GM11168 (cell line): ENCODE measurements around the gene PAPOLG.

Experiments used
- in situ Hi-C: fragments of 300-500 bp; cut with MboI; formaldehyde crosslinking; loops from one replicate; pipeline ENCODE4 v1.12.0; 2022; ENCODE audit warnings: low sequenced_read_pairs; ENCODE audit not compliant: unreplicated experiment

Gene PAPOLG

DNA sequence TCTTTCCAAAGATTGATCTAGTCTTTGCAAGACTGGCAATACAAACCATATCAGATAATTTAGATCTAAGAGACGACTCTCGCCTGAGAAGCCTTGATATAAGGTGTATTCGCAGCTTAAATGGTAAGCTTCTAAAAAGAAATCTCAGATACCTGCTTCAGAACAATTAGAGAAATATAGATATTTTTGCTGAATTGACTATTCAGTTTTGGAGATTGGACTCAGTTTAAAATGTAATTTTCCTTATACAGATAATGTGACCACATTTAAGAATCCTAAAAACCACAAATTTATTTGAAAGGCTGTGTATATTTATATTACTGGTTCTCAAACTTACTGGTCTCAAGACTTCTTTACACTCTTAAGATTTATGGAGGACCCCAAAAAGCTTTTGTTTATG, 15.4 kb downstream of the PAPOLG start:
- in situ Hi-C loops: no loop called here

DNA sequence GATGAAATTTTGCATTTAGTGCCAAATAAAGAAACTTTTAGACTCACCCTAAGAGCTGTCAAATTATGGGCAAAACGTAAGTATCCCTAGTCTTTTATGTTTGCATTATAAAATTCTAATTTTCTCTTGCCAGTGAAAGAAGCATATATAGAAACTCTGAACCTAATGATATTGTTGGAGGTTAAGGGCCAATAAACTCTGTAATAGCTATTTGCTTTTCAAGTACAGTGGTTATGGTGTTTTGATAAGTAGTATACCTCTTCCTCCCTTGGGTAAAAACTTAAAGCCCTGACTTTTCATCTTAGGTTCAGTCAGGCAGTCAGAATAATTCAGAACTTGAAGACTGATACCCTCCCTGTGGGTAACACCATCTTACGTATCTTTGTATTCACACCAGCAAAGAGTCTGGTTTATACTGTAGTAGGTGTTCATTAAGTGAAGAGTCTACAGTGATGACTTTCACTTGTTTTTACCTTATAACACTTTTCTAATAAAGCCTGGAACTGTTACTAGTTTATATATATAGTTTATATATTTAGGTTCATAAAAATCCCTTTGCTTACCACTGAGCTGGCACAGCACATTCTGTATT, 19.1 kb downstream of the PAPOLG start:
- in situ Hi-C loops: no loop called here

DNA sequence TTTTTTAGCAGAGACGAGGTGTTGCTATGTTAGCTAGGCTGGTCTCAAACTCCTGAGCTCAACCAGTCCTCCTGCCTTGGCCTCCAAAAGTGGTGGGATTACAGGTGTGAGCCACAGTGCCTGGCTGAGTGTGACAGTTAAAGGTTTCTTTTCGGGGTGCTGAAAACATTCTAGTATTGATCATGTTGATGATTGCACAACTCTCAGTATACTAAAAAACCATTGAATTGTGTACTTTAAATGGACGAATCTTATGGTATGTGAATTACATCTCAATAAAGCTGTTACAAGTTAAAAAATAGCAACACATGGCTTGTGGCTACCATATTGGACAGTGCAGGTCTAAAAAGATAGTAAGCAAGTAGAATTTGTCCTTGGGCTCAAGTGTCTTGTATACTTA, 22.3 kb downstream of the PAPOLG start:
- in situ Hi-C loops: no loop called here

DNA sequence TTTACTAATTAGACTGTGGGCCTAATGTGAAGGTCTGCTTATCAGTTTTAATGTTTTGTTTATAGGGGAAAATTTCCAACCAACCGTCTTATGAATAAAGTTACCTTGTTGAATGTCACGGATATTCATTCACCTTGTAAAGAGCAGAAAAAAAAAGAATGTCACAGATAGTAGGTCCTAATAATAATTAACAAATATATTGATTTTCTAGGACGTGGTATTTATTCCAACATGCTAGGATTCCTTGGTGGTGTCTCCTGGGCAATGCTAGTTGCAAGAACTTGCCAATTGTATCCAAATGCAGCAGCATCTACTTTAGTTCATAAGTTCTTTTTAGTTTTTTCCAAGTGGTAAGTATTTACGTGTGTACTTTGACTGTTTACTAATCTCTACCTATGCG, 23.4 kb downstream of the PAPOLG start:
- in situ Hi-C loops: no loop called here

DNA sequence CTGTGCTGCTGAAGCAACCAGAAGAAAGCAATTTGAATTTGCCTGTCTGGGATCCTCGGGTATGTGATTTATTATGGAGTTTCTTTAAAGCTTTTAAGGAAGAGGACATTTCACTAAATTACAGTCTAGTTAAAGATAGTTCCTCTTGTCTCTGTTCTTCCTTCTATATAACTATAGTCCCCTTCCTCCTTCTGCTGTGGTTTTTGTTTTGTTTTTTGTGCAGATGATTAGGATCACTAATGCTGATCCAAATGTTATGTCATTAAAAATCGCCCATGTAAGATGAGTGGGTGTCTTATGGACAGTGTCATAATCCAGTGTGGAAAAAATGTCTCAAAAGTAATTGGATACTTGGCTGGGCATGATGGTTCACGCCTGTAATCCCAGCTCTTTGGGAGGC, 24.7 kb downstream of the PAPOLG start:
- in situ Hi-C loops: no loop called here

DNA sequence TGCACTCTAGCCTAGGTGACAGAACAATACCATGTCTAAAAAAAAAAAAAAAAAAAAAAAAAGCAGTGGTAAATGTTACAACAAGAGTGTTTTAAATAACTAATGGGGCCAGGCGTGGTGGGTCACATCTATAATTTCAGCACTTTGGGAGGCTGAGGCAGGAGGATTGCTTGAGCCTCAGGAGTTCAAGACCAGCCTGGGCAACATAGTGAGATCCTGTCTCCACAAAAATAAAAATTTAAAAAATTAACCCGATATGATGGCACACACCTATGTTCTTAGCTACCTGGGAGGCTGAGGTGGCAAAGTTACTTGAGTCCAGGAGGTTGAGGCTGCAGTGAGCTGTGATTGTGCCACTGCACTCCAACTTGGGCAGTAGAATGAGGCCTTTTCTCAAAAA, 37.1 kb downstream of the PAPOLG start:
- in situ Hi-C loops: no loop called here

DNA sequence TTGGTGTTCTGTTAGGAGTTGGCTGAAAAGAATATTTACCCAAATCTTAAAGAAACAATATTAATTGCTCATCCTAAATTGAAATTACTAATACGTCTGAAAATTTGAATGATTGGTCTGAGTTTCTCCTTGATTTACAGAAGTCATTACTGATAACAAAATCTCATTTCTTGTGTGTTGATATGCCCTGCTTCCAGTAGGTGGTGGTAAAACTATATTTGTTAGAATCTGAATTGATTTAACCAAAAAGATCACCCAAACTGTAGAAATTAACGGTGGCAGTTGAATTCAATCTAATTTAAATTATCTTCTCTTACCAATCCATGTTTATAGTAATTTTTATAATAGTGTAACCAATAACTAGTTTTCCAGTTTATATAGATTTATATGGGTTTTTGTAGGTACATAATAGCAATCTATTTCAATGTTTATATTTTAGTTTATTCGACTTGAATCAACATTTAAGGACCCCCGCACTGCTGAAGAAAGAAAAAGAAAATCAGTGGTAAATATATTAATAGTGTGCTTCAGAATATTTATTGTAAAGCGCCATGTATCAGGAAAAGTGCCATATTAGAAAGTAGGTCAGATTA, 38.3 kb downstream of the PAPOLG start:
- in situ Hi-C loops: no loop called here

DNA sequence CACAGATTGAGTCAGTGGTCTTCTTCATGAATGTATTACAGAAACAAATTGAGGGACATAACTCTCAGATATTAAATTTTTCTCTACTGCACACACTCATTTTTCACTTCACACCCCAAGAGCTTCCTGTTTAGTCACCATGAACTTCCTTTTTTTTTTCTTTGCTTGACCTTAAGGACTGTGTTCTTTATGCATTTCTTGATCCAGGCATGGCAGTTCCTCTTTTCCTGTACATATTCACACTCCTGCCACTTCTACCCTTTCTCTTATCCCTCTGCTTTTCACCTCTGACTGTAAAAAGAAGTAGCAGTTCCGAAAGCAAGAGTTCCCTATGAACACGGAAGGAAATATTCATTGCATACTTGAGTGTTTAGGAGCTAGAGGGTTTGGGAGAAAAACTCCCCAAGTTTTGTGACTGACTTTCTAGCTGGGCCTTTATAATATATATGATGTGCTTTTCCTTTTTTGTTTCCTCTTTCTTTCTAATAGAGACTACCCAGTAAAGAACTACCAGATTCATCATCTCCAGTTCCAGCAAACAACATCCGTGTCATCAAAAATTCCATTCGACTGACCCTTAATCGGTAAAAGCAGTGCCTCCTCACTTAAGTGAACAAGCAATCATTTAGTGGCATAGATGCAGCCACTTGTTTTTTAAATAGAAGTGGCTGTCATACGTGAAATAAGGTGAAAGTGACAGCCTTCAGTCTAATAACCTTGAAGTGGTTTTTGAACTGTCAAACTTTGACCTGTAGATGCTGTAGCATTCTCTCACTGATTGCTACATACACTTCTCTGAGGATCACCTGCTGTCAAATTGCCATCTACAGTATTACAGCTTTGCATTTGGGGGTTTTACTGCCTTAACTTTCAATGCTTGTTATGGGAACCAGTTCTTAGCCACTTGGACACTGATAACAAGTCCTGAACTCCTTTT, 40.8 kb downstream of the PAPOLG start:
- in situ Hi-C loops: no loop called here

DNA sequence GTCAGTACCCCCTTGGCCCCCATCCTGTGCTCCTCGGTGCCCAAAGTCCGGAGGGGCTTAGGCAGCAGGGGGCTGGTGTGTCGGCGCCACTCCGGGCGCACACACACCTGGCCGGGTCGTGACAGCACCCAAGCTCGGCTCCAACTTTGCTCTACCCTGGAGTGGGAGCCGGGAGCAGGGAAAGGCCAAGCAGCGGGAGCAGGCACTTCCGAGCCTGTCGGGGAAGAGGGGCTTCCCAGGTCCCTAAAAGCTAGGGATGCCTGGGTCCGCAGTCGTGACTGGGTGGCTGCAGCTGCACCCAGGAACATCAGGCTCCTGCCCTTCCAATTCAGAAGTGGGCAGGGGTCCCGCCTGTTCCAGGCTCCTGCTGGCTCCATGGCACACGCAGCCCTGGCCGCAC, 48.4 kb downstream of the PAPOLG start:
- in situ Hi-C loops: no loop called here

DNA sequence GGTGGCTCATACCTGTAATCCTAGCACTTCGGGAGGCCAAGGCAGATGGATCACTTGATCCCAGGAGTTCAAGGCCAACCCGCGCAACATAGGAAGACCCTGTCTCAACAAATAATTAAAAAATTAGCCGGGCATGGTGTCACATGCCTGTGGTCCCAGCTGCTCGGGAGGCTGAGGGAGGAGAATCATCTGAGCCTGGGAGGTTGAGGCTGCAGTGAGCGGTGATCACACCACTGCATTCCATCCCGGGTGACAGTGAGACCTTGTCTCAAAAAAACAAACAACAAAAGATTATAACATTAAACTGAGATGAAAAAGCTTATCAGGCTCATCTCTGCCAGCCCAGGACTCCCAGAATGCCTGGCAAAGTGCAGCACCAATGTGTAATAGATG, 50.5 kb downstream of the PAPOLG start:
- in situ Hi-C loops: no loop called here

DNA sequence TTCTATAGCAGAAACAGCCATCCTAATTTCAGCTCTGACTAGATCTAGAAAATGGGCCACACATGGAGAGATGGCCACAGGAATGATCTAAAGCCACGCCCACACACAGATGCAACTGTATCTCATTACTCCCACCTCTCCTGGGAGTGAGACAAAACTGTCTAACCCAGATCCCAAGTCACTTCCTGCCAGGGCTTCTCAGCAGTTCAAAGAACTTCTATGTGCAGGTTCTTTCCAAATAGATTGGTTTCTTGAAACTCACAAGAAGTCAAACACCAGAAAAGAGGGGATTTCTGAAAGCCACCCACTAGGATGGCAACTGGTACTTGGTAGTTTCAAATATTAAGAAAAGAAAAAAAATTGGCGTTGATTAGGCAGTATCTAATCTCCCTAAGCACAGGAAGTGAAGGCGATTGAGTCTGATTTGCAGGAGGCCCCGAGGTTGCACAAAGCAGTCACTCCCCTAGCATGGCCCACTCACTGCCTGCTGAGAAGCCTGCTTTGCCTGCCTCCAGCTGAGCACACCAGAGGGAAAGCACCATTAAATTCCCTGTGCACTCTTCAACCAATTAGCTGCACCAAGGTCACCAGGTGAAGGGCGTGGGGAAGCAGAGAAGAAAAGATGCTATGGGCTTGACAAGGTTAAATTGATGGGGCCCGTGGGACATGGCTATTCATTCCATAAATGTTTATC, 51.1 kb downstream of the PAPOLG start:
- in situ Hi-C loops: no loop called here

DNA sequence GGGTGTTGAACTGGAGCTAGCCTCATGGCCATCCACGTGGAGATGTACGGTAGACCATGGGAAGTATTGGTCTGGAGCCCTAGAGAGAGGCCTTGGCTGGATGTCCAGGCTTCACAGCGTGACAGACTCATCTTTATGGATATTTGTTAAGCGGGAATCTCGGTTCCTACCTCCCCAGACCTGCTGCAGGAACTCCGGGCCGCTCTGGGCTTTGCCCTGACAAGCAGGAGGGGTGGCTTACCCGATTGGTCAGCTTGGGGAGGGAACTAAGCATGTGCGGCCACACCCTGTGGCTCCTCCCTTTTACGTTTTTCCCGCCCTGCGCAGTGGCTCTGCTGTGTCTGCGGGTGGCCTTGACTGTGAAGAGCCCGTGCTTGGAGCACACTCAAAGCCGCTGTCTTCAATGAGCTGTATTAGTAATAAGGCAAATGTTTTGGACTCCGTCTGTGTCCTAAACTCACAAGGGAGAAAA, 52.3 kb downstream of the PAPOLG start:
- in situ Hi-C loops: no loop called here

DNA sequence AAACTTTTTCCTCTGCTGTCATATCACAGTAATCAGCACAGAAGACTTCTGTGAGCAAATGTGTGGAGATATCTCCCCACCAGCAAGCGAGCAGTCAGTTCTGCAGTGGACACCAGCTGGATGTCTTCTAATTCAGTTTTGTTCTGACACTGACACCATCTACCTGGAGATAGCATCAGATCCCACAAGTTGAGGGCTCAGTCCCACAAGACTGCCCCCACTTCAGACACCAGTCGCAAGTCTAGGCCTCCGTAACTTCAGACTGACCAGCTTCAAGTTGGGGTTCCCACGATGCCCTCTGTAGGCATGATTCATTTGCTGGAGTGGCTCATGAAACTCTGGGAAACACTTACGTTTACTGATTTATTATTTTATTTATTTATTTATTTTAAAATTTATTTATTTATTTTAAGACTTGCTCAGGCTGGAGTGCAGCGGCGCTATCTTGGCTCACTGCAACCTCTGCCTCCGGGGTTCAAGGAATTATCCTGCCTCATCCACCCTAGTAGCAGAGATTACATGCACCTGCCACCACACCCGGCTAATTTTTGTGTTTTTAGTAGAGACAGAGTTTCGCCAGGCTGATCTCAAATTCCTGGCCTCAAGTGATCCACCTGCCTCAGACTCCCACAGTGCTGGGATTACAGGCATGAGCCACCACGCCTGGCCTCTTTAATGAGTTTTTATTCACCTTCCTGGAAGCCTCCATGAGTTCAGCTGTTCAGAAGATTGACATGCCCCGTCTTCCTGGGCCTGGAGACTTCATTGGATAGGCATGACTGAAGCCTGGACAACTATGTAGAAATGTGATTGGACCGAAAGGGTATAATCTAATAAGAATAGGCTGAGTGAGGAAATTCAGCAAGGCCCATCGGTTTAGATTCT, 55.7 kb downstream of the PAPOLG start:
- in situ Hi-C loops: loop anchor here (5.0 to 10.0 kb wide), 2 partner anchors 93 to 186 kb away; no protein-coding TSS in a partner anchor

DNA sequence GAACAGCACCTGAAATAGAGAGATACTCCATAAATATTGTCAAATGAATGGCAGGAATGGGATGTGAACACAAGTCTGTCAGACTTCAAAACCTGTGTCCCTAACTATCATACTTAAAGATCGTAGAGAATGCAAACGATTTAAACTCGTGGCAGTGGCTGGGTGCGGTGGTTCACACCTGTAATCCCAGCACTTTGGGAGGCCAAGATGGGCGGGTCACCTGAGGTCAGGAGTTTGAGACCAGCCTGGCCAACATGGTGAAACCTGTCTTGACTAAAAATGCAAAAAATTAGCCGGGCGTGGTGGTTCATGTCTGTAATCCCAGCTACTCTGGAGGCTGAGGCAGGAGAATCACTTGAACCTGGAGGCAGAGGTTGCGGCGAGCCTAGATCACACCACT, 61.1 kb downstream of the PAPOLG start:
- in situ Hi-C loops: loop anchor here (10.0 kb wide), 1 partner anchor 88 kb away; no protein-coding TSS in a partner anchor

DNA sequence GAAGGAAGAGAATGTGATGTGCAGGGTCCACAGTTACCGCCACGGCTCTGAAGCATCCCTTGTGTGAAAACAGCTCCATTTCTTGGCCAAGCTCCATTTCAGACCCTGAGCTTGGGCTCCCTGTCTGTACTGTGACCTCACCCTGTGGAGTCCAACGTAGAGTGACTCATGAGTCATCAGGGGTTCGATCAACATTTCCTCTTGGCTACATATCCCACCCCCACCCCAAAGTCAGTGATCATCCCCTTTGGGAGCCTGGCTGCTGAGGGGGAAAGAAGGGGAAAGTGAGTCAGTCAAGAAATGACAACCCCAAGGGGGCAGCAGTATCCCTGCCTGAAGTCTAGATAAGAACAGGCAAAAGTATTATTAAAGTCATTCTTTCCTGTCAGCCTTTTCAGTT, 62.2 kb downstream of the PAPOLG start:
- in situ Hi-C loops: loop anchor here (10.0 kb wide), 1 partner anchor 87 kb away; no protein-coding TSS in a partner anchor

DNA sequence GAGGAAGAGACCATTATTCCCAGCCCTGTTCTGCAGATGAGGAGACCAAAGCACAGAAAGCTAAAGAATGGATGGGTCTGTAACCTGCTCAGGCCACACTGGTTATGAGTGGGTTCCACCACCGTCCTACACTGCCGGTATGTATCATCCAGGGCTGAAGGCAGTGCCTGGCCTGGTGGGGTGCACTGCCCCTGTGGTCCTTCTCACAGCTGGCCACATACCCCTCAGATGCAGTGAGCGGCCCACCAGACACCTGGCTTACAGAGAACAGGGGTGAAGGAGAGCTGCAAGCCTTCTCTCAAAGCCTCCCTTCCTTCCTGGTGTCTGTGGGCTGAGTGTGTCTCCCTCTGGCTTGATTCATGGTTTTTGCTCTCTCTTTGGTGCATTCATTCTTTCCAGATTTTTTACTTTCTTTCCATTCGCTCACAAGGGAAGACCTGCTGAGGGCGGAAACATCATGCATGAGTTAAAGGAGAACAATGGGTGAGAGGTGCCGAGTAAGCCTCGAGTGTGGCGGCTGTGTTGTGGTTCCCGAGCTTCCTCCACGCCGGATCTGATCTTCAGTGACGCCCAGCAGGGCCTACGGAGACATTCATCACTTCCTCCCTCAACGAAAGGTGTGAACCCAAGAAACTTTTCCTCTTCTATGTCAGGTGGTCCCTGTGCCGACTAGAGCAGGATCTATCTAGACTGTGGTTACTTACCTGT, 63.2 kb downstream of the PAPOLG start:
- in situ Hi-C loops: loop anchor here (10.0 kb wide), 1 partner anchor 85 kb away; no protein-coding TSS in a partner anchor

DNA sequence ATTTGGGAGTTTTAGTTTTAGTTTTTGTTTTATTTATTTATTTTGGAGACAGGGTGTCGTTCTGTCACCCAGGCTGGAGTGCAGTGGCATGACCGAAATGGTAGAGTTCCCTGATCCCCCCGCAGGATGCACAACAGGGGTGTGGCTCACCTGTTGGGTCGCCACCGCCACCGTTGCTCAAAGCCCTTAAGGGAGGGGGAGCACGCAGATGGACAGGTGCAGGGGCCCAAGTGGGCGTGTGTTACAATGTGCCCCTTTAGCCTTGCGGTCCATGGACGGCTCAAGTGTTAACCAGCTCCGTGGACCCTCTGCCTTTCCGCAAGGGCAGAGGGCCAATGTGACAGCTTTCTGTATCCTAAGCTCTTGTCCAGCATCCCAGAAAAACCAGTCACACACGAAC, 63.9 kb downstream of the PAPOLG start:
- in situ Hi-C loops: loop anchor here (10.0 kb wide), 1 partner anchor 85 kb away; no protein-coding TSS in a partner anchor

DNA sequence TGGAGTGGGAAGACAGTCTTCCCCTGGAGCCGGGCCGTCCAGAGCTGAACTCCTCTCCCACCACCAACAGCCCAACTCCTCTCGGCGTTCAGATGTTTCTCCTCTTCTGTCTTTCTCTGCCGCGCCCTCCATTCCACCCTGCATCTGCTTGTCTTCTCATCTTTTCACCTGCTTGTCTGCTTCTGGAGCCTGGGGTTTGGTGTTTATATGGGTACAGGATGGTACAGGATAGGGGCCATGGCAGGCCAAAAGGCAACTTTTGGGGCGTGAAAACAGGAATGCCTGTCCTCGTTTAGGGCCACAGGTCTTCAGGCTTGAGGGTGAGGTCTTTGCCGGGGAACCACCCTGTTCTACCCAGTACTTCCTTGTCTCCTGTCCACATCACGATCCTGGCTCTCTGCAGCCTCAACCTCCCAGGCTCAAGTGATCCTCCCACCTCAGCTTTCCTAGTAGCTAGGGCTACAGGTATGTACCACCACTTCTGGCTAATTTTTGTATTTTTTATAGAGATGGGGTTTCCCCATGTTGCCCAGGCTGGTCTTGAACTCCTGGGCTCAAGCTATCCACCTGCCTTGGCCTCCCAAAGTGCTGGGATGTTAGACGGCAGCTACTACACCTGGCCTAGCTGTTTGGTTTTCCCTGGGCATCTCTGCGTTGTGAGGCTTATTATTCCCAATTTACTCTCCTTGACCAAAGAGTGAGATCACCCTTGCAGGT, 64.5 kb downstream of the PAPOLG start:
- in situ Hi-C loops: no loop called here
